HepG2 (cell line): ENCODE measurements around the gene S1PR2. TPM values are rescaled to one million over a fixed set of nuclear protein-coding genes. Genes with fewer than 3 reads are reported as not detected.

ENCODE experiments used
- ATAD3A ChIP-seq: sonication (generic); formaldehyde crosslinking; IDR thresholded peaks from 2 replicates; pipeline ENCODE4 v1.4.0; 2020; ENCODE audit warnings: missing genetic modification reagents
- ATF1 ChIP-seq: IDR thresholded peaks from 2 replicates; pipeline ENCODE4 v1.6.1; 2016; ENCODE audit warnings: mild to moderate bottlenecking, control low read depth
- BCL3 ChIP-seq: sonication (generic); formaldehyde crosslinking; IDR thresholded peaks from 2 replicates; pipeline ENCODE4 v1.5.1; 2020; ENCODE audit warnings: mild to moderate bottlenecking, missing genetic modification reagents, moderate library complexity
- EEA1 ChIP-seq: sonication (generic); formaldehyde crosslinking; IDR thresholded peaks from 2 replicates; pipeline ENCODE4 v1.5.1; 2020; ENCODE audit warnings: mild to moderate bottlenecking, missing genetic modification reagents, borderline replicate concordance
- FOSL1 ChIP-seq: sonication (generic); formaldehyde crosslinking; IDR thresholded peaks from 2 replicates; pipeline ENCODE4 v1.9.0; 2021; ENCODE audit warnings: missing genetic modification reagents, borderline replicate concordance
- FOSL2 ChIP-seq: sonication (generic); formaldehyde crosslinking; IDR thresholded peaks from 2 replicates; pipeline ENCODE4 v1.4.0; 2020; ENCODE audit warnings: missing genetic modification reagents
- FOXK2 ChIP-seq: fragments of 450-650 bp; IDR thresholded peaks from 2 replicates; pipeline ENCODE4 v1.6.1; 2016
- HNF1B ChIP-seq: sonication (generic); formaldehyde crosslinking; IDR thresholded peaks from 2 replicates; pipeline ENCODE4 v1.5.1; 2020; ENCODE audit warnings: mild to moderate bottlenecking, moderate library complexity, missing genetic modification reagents
- HNF4G ChIP-seq, 2 experiments: sonication (generic) in 1 of 2; formaldehyde crosslinking in 1 of 2; IDR thresholded peaks; 2 replicates each; pipeline versions ENCODE4 v1.4.0 to v1.6.1; 2011 to 2020; ENCODE audit warnings: borderline replicate concordance in 2 of 2, low read depth in 2 of 2, mild to moderate bottlenecking in 2 of 2, low read length in 1 of 2, missing genetic modification reagents in 1 of 2, moderate library complexity in 1 of 2
- HNRNPUL1 ChIP-seq: fragments of 200-400 bp; formaldehyde crosslinking; IDR thresholded peaks from 2 replicates; pipeline ENCODE4 v1.6.1; 2017; ENCODE audit warnings: low read depth, mild to moderate bottlenecking, low read length, moderate library complexity
- IKZF1 ChIP-seq: fragments of 450-650 bp; IDR thresholded peaks from 2 replicates; pipeline ENCODE4 v1.7.1; 2016
- JARID2 ChIP-seq: sonication (generic); formaldehyde crosslinking; IDR thresholded peaks from 2 replicates; pipeline ENCODE4 v1.8.1; 2023; ENCODE audit warnings: missing genetic modification reagents, inconsistent platforms; ENCODE audit not compliant: insufficient replicate concordance
- KDM4B ChIP-seq: sonication (generic); formaldehyde crosslinking; IDR thresholded peaks from 2 replicates; pipeline ENCODE4 v1.4.0; 2020; ENCODE audit warnings: missing genetic modification reagents
- NR2C2 ChIP-seq: sonication (generic); formaldehyde crosslinking; IDR thresholded peaks from 2 replicates; pipeline ENCODE4 v1.4.0; 2020; ENCODE audit warnings: missing genetic modification reagents, mild to moderate bottlenecking, moderate library complexity, borderline replicate concordance
- PITX1 ChIP-seq: sonication (generic); formaldehyde crosslinking; IDR thresholded peaks from 2 replicates; pipeline ENCODE4 v1.5.1; 2020; ENCODE audit warnings: mild to moderate bottlenecking, missing genetic modification reagents
- POLR2AphosphoS5 ChIP-seq: IDR thresholded peaks from 2 replicates; pipeline ENCODE4 v1.6.1; 2012; ENCODE audit warnings: low read depth, low read length
- REXO4 ChIP-seq: sonication (generic); formaldehyde crosslinking; IDR thresholded peaks from 2 replicates; pipeline ENCODE4 v1.8.0; 2022; ENCODE audit warnings: missing genetic modification reagents, mild to moderate bottlenecking, borderline replicate concordance
- RXRB ChIP-seq: IDR thresholded peaks from 2 replicates; pipeline ENCODE4 v1.6.1; 2016; ENCODE audit warnings: borderline replicate concordance, missing genetic modification reagents, missing compliant biosample characterization
- TARDBP ChIP-seq: sonication (generic); formaldehyde crosslinking; IDR thresholded peaks from 2 replicates; pipeline ENCODE4 v1.8.0; 2022; ENCODE audit warnings: mild to moderate bottlenecking, missing genetic modification reagents
- U2AF2 ChIP-seq: fragments of 200-400 bp; formaldehyde crosslinking; IDR thresholded peaks from 2 replicates; pipeline ENCODE4 v1.6.1; 2017; ENCODE audit warnings: low read depth, mild to moderate bottlenecking, low read length
- ZC3H13 ChIP-seq: sonication (generic); formaldehyde crosslinking; IDR thresholded peaks from 2 replicates; pipeline ENCODE4 v1.8.1; 2023; ENCODE audit warnings: mild to moderate bottlenecking, missing genetic modification reagents, moderate library complexity
- ZEB1 ChIP-seq: IDR thresholded peaks from 2 replicates; pipeline ENCODE4 v1.6.1; 2012; ENCODE audit warnings: mild to moderate bottlenecking, low read depth, inconsistent platforms; ENCODE audit not compliant: insufficient replicate concordance
- ZKSCAN8 ChIP-seq: IDR thresholded peaks from 2 replicates; pipeline ENCODE4 v1.6.1; 2016; ENCODE audit warnings: borderline replicate concordance, missing genetic modification reagents, missing compliant biosample characterization
- ZNF10 ChIP-seq: sonication (generic); formaldehyde crosslinking; IDR thresholded peaks from 2 replicates; pipeline ENCODE4 v1.4.0; 2020; ENCODE audit warnings: mild to moderate bottlenecking, low read depth, missing genetic modification reagents, borderline replicate concordance
- ZNF101 ChIP-seq: sonication (generic); formaldehyde crosslinking; IDR thresholded peaks from 2 replicates; pipeline ENCODE4 v1.4.0; 2020; ENCODE audit warnings: mild to moderate bottlenecking, low read depth, missing genetic modification reagents, borderline replicate concordance
- ZNF296 ChIP-seq: sonication (generic); formaldehyde crosslinking; conservative IDR thresholded peaks from 2 replicates; pipeline ENCODE4 v1.5.0; 2020; ENCODE audit warnings: mild to moderate bottlenecking, missing genetic modification reagents
- ZNF713 ChIP-seq: sonication (generic); formaldehyde crosslinking; IDR thresholded peaks from 2 replicates; pipeline ENCODE4 v1.4.0; 2020; ENCODE audit warnings: mild to moderate bottlenecking, missing genetic modification reagents
- ZNF83 ChIP-seq: sonication (generic); formaldehyde crosslinking; IDR thresholded peaks from 2 replicates; pipeline ENCODE4 v1.4.0; 2020; ENCODE audit warnings: missing genetic modification reagents, mild to moderate bottlenecking, borderline replicate concordance
- polyA plus RNA-seq, 8 experiments: library from polyadenylated mRNA; depleted of rRNA in 3 of 8; stranded (reverse) in 7 of 8; unstranded in 1 of 8; fragments of >200 nt; fragmentation: Illumina TruSeq in 4 of 8; extraction: Trizol in 4 of 8; gene quantifications; 2 replicates each; pipeline versions ENCODE4 v1.2.1 to v1.2.3, GENCODE V29; 2011 to 2016; ENCODE audit warnings: low read depth in 4 of 8, missing spikeins in 1 of 8, mixed read lengths in 1 of 8; ENCODE audit not compliant: insufficient read depth in 1 of 8
- total RNA-seq, 5 experiments: library from RNA; depleted of rRNA; stranded (reverse); fragments of >200 nt; fragmentation: Illumina TruSeq; extraction: Trizol; gene quantifications; 2 replicates each; pipeline ENCODE4 v1.2.3, GENCODE V29; 2016; ENCODE audit warnings: low read depth in 1 of 5

S1PR2 gene
- total and polyA plus RNA-seq, 2 of the 13 experiments (the other 11 are each of a cell fraction or from before 2014, with no cell fraction given): 0.91 to 1.3 TPM

GRCh38 chr19:10193790-10194499, 37.2 kb downstream of the S1PR2 start (continued):
- TF ChIP-seq FOXK2 (no peak), ATF1 (CRISPR knock-in tag) (no peak), KDM4B (no peak), FOSL2 (CRISPR knock-in tag) (no peak), HNF1B (CRISPR knock-in tag) (no peak), ATAD3A (no peak), ZNF10 (CRISPR knock-in tag) (no peak), ZNF296 (CRISPR knock-in tag) (0 out of 2 replicates have a peak, but pooled peaks have one; percentile 26), HNRNPUL1 (no peak), FOSL1 (0 out of 2 replicates have a peak, but pooled peaks have one; percentile 15), EEA1 (CRISPR knock-in tag) (no peak), RXRB (CRISPR knock-in tag) (no peak), JARID2 (CRISPR knock-in tag) (no peak), U2AF2 (no peak), PITX1 (CRISPR knock-in tag) (no peak), TARDBP (0 out of 2 replicates have a peak, but pooled peaks have one; percentile 16), NR2C2 (CRISPR knock-in tag) (no peak; the same call in 1 of the 2 replicates), ZEB1 (peak; percentile 31), HNF4G (IDR thresholded peaks at IDR 0.05; ENCODE audit: borderline replicate concordance, low read depth, low read length) (no peak), HNF4G (CRISPR knock-in tag; IDR thresholded peaks at IDR 0.05; ENCODE audit: borderline replicate concordance, low read depth) (no peak), POLR2AphosphoS5 (no peak), ZNF83 (no peak), ZNF713 (CRISPR knock-in tag) (0 out of 2 replicates have a peak, but pooled peaks have one; percentile 9), REXO4 (CRISPR knock-in tag) (no peak), IKZF1 (no peak), ZC3H13 (CRISPR knock-in tag) (no peak), ZNF101 (no peak), BCL3 (CRISPR knock-in tag) (no peak), ZKSCAN8 (CRISPR knock-in tag) (no peak)
